ENCODE measurements around the gene INSYN2A. TPM values are rescaled to one million over a fixed set of nuclear protein-coding genes. Genes with fewer than 3 reads are reported as not detected.

Gene INSYN2A
- polyA plus RNA-seq, 1 experiment, result 0.04 TPM

- CTCF ChIA-PET, result no interaction called here
Observed at GRCh38 chr10:127184582-127184981, 11.8 kb downstream of the INSYN2A start.

GRCh38 chr10:127182161-127182560 is 14.2 kb downstream of the INSYN2A start:
- Histone ChIP-seq H3K4me3 (ENCODE audit: low read depth, low read length) (no peak overlapping the region), H3K27me3 (ENCODE audit: control insufficient read depth, insufficient read depth, low read length) (no peaks in the 10 kb centered on the region), H3K36me3 (ENCODE audit: control insufficient read depth, insufficient read depth, low read length) (peaks cover 6% of the 10 kb centered on the region)
- DNase-seq (ENCODE audit: low read depth), result no peak
- POLR2A ChIA-PET, result no interaction called here
- CTCF ChIA-PET, result no interaction called here
- TF ChIP-seq CTCF (IDR thresholded peaks at IDR 0.05; ENCODE audit: insufficient read depth, low read depth, low read length), result no peak

More at GRCh38 chr10:127184582-127184981, 11.8 kb downstream of the INSYN2A start:
- DNase-seq (ENCODE audit: low read depth), result no peak
- TF ChIP-seq CTCF (IDR thresholded peaks at IDR 0.05; ENCODE audit: insufficient read depth, low read depth, low read length), result no peak
- peaks cover 1% of the 10 kb centered on the region; the same call in 1 of the 2 replicates for H3K36me3 ChIP-seq (ENCODE audit: control insufficient read depth, insufficient read depth, low read length)
- no peaks in the 10 kb centered on the region for H3K27me3 ChIP-seq (ENCODE audit: control insufficient read depth, insufficient read depth, low read length)
- H3K4me3 ChIP-seq (ENCODE audit: low read depth, low read length), result no peak overlapping the region
- POLR2A ChIA-PET, result no interaction called here

GRCh38 chr10:127179612-127180250 is 16.7 kb downstream of the INSYN2A start:
- H3K4me3 ChIP-seq (ENCODE audit: low read depth, low read length), result no peak overlapping the region
- no peak for TF ChIP-seq CTCF (IDR thresholded peaks at IDR 0.05; ENCODE audit: insufficient read depth, low read depth, low read length)
- H3K27me3 ChIP-seq (ENCODE audit: control insufficient read depth, insufficient read depth, low read length), result no peaks in the 10 kb centered on the region
- H3K36me3 ChIP-seq (ENCODE audit: control insufficient read depth, insufficient read depth, low read length), result peaks cover 6% of the 10 kb centered on the region
- ChIA-PET CTCF (no interaction called here), POLR2A (no interaction called here)
- DNase-seq (ENCODE audit: low read depth), result no peak

- no peak for TF ChIP-seq CTCF (IDR thresholded peaks at IDR 0.05; ENCODE audit: insufficient read depth, low read depth, low read length)
- ChIA-PET POLR2A (no interaction called here), CTCF (interaction anchor here (1.3 kb wide), 1 partner anchor 17 kb away, joined by 3 read pairs; no protein-coding TSS in a partner anchor)
- no peak for DNase-seq (ENCODE audit: low read depth)
- no peak overlapping the region for H3K4me3 ChIP-seq (ENCODE audit: low read depth, low read length)
- H3K27me3 ChIP-seq (ENCODE audit: control insufficient read depth, insufficient read depth, low read length), result no peaks in the 10 kb centered on the region
- H3K36me3 ChIP-seq (ENCODE audit: control insufficient read depth, insufficient read depth, low read length), result peaks cover 7% of the 10 kb centered on the region
Observed at GRCh38 chr10:127176649-127177048, 19.7 kb downstream of the INSYN2A start.

GRCh38 chr10:127175357-127176110 is 20.9 kb downstream of the INSYN2A start:
- Histone ChIP-seq H3K27me3 (ENCODE audit: control insufficient read depth, insufficient read depth, low read length) (no peaks in the 10 kb centered on the region), H3K4me3 (ENCODE audit: low read depth, low read length) (no peak overlapping the region), H3K36me3 (ENCODE audit: control insufficient read depth, insufficient read depth, low read length) (peaks cover 7% of the 10 kb centered on the region)
- ChIA-PET POLR2A (no interaction called here), CTCF (no interaction called here)
- no peak for TF ChIP-seq CTCF (IDR thresholded peaks at IDR 0.05; ENCODE audit: insufficient read depth, low read depth, low read length)
- no peak for DNase-seq (ENCODE audit: low read depth)
